ENCODE results near the gene MICAL3.

GRCh38 chr22:17931400-17931825 lies 92.9 kb downstream of the MICAL3 start:
- TF ChIP-seq POLR2A (IDR thresholded peaks at IDR 0.05) = no peak
- no peak for TF ChIP-seq CTCF (IDR thresholded peaks at IDR 0.05)
